Measurements from ENCODE around the gene BNIP1.

DNA sequence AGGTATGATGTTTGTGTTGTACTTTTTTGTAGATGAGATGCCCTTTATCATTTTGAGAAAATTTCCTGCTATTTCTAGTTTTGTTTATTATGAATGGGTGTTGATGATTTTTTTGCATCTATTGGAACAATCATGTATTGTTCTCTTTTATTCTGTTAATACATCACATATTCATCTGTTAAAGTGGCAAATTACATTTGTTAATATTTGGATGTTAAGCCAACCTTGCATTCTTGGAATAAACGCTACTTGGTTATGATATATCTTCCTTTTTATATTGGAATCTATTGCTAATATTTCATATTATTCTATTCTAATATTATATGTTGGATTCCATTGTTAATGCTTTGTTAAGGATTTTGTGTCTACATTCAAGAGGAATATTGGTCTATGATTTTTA lies 24.6 kb upstream of the BNIP1 start:
- TF ChIP-seq ZNF48 (tag by site-specific recombination; IDR thresholded peaks at IDR 0.05) (no peak), ZNF529 (tag by site-specific recombination; IDR thresholded peaks at IDR 0.05; ENCODE audit: insufficient replicate concordance) (no peak), GLIS2 (tag by site-specific recombination; IDR thresholded peaks at IDR 0.05) (no peak), ZFP69B (tag by site-specific recombination; IDR thresholded peaks at IDR 0.05) (no peak), ZNF544 (tag by site-specific recombination; IDR thresholded peaks at IDR 0.05) (no peak), ZNF610 (tag by site-specific recombination; IDR thresholded peaks at IDR 0.05; ENCODE audit: borderline replicate concordance) (no peak)
- TF ChIP-seq, protein P1, sequence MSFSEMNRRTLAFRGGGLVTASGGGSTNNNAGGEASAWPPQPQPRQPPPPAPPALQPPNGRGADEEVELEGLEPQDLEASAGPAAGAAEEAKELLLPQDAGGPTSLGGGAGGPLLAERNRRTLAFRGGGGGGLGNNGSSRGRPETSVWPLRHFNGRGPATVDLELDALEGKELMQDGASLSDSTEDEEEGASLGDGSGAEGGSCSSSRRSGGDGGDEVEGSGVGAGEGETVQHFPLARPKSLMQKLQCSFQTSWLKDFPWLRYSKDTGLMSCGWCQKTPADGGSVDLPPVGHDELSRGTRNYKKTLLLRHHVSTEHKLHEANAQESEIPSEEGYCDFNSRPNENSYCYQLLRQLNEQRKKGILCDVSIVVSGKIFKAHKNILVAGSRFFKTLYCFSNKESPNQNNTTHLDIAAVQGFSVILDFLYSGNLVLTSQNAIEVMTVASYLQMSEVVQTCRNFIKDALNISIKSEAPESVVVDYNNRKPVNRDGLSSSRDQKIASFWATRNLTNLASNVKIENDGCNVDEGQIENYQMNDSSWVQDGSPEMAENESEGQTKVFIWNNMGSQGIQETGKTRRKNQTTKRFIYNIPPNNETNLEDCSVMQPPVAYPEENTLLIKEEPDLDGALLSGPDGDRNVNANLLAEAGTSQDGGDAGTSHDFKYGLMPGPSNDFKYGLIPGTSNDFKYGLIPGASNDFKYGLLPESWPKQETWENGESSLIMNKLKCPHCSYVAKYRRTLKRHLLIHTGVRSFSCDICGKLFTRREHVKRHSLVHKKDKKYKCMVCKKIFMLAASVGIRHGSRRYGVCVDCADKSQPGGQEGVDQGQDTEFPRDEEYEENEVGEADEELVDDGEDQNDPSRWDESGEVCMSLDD (tag by site-specific recombination; IDR thresholded peaks at IDR 0.05), result no peak
- TF ChIP-seq, protein P2, sequence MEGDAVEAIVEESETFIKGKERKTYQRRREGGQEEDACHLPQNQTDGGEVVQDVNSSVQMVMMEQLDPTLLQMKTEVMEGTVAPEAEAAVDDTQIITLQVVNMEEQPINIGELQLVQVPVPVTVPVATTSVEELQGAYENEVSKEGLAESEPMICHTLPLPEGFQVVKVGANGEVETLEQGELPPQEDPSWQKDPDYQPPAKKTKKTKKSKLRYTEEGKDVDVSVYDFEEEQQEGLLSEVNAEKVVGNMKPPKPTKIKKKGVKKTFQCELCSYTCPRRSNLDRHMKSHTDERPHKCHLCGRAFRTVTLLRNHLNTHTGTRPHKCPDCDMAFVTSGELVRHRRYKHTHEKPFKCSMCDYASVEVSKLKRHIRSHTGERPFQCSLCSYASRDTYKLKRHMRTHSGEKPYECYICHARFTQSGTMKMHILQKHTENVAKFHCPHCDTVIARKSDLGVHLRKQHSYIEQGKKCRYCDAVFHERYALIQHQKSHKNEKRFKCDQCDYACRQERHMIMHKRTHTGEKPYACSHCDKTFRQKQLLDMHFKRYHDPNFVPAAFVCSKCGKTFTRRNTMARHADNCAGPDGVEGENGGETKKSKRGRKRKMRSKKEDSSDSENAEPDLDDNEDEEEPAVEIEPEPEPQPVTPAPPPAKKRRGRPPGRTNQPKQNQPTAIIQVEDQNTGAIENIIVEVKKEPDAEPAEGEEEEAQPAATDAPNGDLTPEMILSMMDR (tag by site-specific recombination; IDR thresholded peaks at IDR 0.05), result no peak
- TF ChIP-seq, protein P3, sequence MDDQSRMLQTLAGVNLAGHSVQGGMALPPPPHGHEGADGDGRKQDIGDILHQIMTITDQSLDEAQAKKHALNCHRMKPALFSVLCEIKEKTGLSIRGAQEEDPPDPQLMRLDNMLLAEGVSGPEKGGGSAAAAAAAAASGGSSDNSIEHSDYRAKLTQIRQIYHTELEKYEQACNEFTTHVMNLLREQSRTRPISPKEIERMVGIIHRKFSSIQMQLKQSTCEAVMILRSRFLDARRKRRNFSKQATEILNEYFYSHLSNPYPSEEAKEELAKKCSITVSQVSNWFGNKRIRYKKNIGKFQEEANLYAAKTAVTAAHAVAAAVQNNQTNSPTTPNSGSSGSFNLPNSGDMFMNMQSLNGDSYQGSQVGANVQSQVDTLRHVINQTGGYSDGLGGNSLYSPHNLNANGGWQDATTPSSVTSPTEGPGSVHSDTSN (CRISPR knock-in tag; IDR thresholded peaks at IDR 0.05), result no peak

Measured in HEK293 (cell line).